SK-N-SH (cell line): ENCODE results near the gene PRM3.

Experiments
- CTCF ChIP-seq: fragments of 200-600 bp; sonication (generic); IDR thresholded peaks from 2 replicates; pipeline ENCODE4 v1.6.1; 2017; ENCODE audit warnings: antibody characterized with exemption, mild to moderate bottlenecking, moderate library complexity
- EZH2phosphoT487 ChIP-seq: fragments of 200-600 bp; sonication (generic); IDR thresholded peaks from 2 replicates; pipeline ENCODE4 v1.6.1; 2017; ENCODE audit warnings: low read depth, mixed run types, mild to moderate bottlenecking, antibody characterized with exemption, moderate library complexity, borderline replicate concordance
- GATA2 ChIP-seq: sonication (generic); formaldehyde crosslinking; IDR thresholded peaks from 2 replicates; pipeline ENCODE4 v1.5.0; 2020; ENCODE audit warnings: mild to moderate bottlenecking, missing genetic modification reagents
- MEF2A ChIP-seq: IDR thresholded peaks from 2 replicates; pipeline ENCODE4 v1.4.0; 2012; ENCODE audit warnings: low read depth, borderline replicate concordance
- MXI1 ChIP-seq: IDR thresholded peaks from 2 replicates; pipeline ENCODE4 v1.6.1; 2012; ENCODE audit warnings: mild to moderate bottlenecking, low read depth, low read length, improper control_type of control experiment
- NRF1 ChIP-seq: IDR thresholded peaks from 2 replicates; pipeline ENCODE4 v1.6.1; 2012; ENCODE audit warnings: low read depth, mild to moderate bottlenecking, low read length
- RCOR1 ChIP-seq: fragments of 150-350 bp; IDR thresholded peaks from 2 replicates; pipeline ENCODE4 v1.6.1; 2017; ENCODE audit warnings: antibody characterized with exemption, low read length
- REST ChIP-seq: IDR thresholded peaks from 2 replicates; pipeline ENCODE4 v1.6.1; 2012; ENCODE audit warnings: mild to moderate bottlenecking, low read depth, low read length, moderate library complexity
- SIN3A ChIP-seq: IDR thresholded peaks from 2 replicates; pipeline ENCODE4 v1.6.1; 2012; ENCODE audit warnings: low read depth, mild to moderate bottlenecking, low read length, moderate library complexity, borderline replicate concordance
- TAF1 ChIP-seq: IDR thresholded peaks from 2 replicates; pipeline ENCODE4 v1.6.1; 2012; ENCODE audit warnings: low read depth, mild to moderate bottlenecking, low read length, moderate library complexity, borderline replicate concordance
- TEAD4 ChIP-seq: IDR thresholded peaks from 2 replicates; pipeline ENCODE4 v1.4.0; 2012; ENCODE audit warnings: mild to moderate bottlenecking, borderline replicate concordance; ENCODE audit not compliant: insufficient read depth
- USF2 ChIP-seq: fragments of 150-350 bp; IDR thresholded peaks from 2 replicates; pipeline ENCODE4 v1.6.1; 2017; ENCODE audit warnings: antibody characterized with exemption, low read length, low read depth, borderline replicate concordance
- YY1 ChIP-seq: IDR thresholded peaks from 2 replicates; pipeline ENCODE4 v1.4.0; 2012; ENCODE audit warnings: low read depth, mild to moderate bottlenecking

GRCh38 chr16:11232302-11232851 lies 41.1 kb downstream of the PRM3 start:
- no peak for TF ChIP-seq RCOR1
- no peak for TF ChIP-seq NRF1
- TF ChIP-seq SIN3A = no peak
- no peak for TF ChIP-seq CTCF
- no peak for TF ChIP-seq YY1
- TF ChIP-seq MEF2A = no peak
- TF ChIP-seq USF2 = no peak
- no peak for TF ChIP-seq MXI1
- TF ChIP-seq TEAD4 = no peak
- no peak for TF ChIP-seq REST
- TF ChIP-seq TAF1 = no peak
- TF ChIP-seq GATA2 (CRISPR knock-in tag) = no peak
- no peak for TF ChIP-seq EZH2phosphoT487
